ENCODE measurements around the gene PIGU.
"Not testable (repeated sequence)": the region's sequence is repeated elsewhere in the genome, so short reads cannot be mapped to it uniquely, and the experiment has no call there.

Gene PIGU

GRCh38 chr20:34716921-34717229 lies 40.0 kb upstream of the PIGU start:
- ChIA-PET POLR2A (ENCODE audit: low non-redundant PET) (interaction anchor here (0.6 kb wide), 1 partner anchor 27 kb away, joined by 3 read pairs; no protein-coding TSS in a partner anchor), CTCF (interaction anchor here (0.6 kb wide), 1 partner anchor 133 kb away, joined by 5 read pairs; no protein-coding TSS in a partner anchor)
- no peak for TF ChIP-seq CTCF (conservative IDR thresholded peaks at IDR 0.05; ENCODE audit: low read depth)
- no peak for DNase-seq (ENCODE audit: low spot score)
- H3K27ac ChIP-seq, result no peak overlapping the region

- no peak overlapping the region for H3K27ac ChIP-seq
- no peak for DNase-seq (ENCODE audit: low spot score)
- no peak for TF ChIP-seq CTCF (conservative IDR thresholded peaks at IDR 0.05; ENCODE audit: low read depth)
- CTCF ChIA-PET, result interaction anchor here (1.5 kb wide), 1 partner anchor 136 kb away, joined by 3 read pairs; no protein-coding TSS in a partner anchor
- POLR2A ChIA-PET (ENCODE audit: low non-redundant PET), result interaction anchor here (0.6 kb wide), 1 partner anchor 14 kb away, joined by 3 read pairs; no protein-coding TSS in a partner anchor
Observed at GRCh38 chr20:34715384-34715783, 38.5 kb upstream of the PIGU start.

GRCh38 chr20:34713944-34714515 lies 37.1 kb upstream of the PIGU start:
- H3K27ac ChIP-seq, result peak overlapping the region; percentile 69
- CTCF ChIA-PET, result interaction anchor here (0.7 to 1.2 kb wide), 5 partner anchors 12 to 402 kb away, joined by 3 to 5 read pairs (median 3); no protein-coding TSS in a partner anchor

GRCh38 chr20:34713194-34713943 lies 36.5 kb upstream of the PIGU start:
- peak; percentile 98 for DNase-seq (ENCODE audit: low spot score)
- no peak for TF ChIP-seq CTCF (conservative IDR thresholded peaks at IDR 0.05; ENCODE audit: low read depth)
- H3K27ac ChIP-seq, result peak overlapping the region; percentile 69
- ChIA-PET CTCF (interaction anchor here (0.7 to 1.2 kb wide), 5 partner anchors 13 to 401 kb away, joined by 3 to 5 read pairs (median 3); no protein-coding TSS in a partner anchor), POLR2A (ENCODE audit: low non-redundant PET) (no interaction called here)

More at GRCh38 chr20:34713944-34714515, 37.1 kb upstream of the PIGU start:
- DNase-seq (ENCODE audit: low spot score); POLR2A ChIA-PET (ENCODE audit: low non-redundant PET): not testable (repeated sequence)

- ChIA-PET POLR2A (ENCODE audit: low non-redundant PET) (no interaction called here), CTCF (interaction anchor here (1.0 kb wide), 1 partner anchor 57 kb away, joined by 5 read pairs; no protein-coding TSS in a partner anchor)
- DNase-seq (ENCODE audit: low spot score), result no peak
- H3K27ac ChIP-seq, result peak overlapping the region; percentile 44
- no peak for TF ChIP-seq CTCF (conservative IDR thresholded peaks at IDR 0.05; ENCODE audit: low read depth)
Observed at GRCh38 chr20:34712525-34713192, 35.8 kb upstream of the PIGU start.

GRCh38 chr20:34711813-34712430 lies 35.0 kb upstream of the PIGU start:
- ChIA-PET CTCF (no interaction called here), POLR2A (ENCODE audit: low non-redundant PET) (no interaction called here)
- no peak overlapping the region for H3K27ac ChIP-seq
- TF ChIP-seq CTCF (conservative IDR thresholded peaks at IDR 0.05; ENCODE audit: low read depth), result no peak
- no peak for DNase-seq (ENCODE audit: low spot score)

Measured in RWPE1 (cell line).